Thymus (tissue), 11 donors: Measurements from ENCODE around the gene RHO. TPM values are rescaled to one million over a fixed set of nuclear protein-coding genes. Genes with fewer than 3 reads are reported as not detected.

ENCODE experiments used
- DNase-seq, 9 donors: peaks; one replicate each; pipeline ENCODE4 v3.0.0-alpha.2; 2013; ENCODE audit warnings: low spot score in 9 of 9, low read depth in 6 of 9, missing footprints in 1 of 9
- H3K27ac ChIP-seq, 2 donors: one replicate each; pipeline ENCODE4 v1.5.1; 2013; ENCODE audit warnings: control low read depth in 1 of 2, low read depth in 1 of 2, low read length in 1 of 2, mild to moderate bottlenecking in 1 of 2, moderate library complexity in 1 of 2
- H3K27me3 ChIP-seq, 2 donors: one replicate each; pipeline ENCODE4 v1.5.1; 2013; ENCODE audit warnings: low read length in 1 of 2; ENCODE audit not compliant: control insufficient read depth in 2 of 2, insufficient read depth in 1 of 2
- H3K36me3 ChIP-seq, 2 donors: one replicate each; pipeline ENCODE4 v1.5.1; 2013; ENCODE audit warnings: low read length in 1 of 2, mild to moderate bottlenecking in 1 of 2, moderate library complexity in 1 of 2; ENCODE audit not compliant: control insufficient read depth in 2 of 2, insufficient read depth in 2 of 2
- H3K4me1 ChIP-seq, 2 donors: one replicate each; pipeline ENCODE4 v1.5.1; 2013; ENCODE audit warnings: low read length in 2 of 2; ENCODE audit not compliant: control insufficient read depth in 2 of 2, insufficient read depth in 2 of 2
- H3K4me3 ChIP-seq, 2 donors: one replicate each; pipeline ENCODE4 v1.5.1; 2013; ENCODE audit warnings: low read length in 2 of 2, control low read depth in 1 of 2, mild to moderate bottlenecking in 1 of 2
- H3K9me3 ChIP-seq, 2 donors: one replicate each; pipeline ENCODE4 v1.5.1; 2013; ENCODE audit warnings: low read length in 1 of 2, mild to moderate bottlenecking in 1 of 2; ENCODE audit not compliant: control insufficient read depth in 2 of 2, insufficient read depth in 1 of 2
- WGBS: extraction: QIAGEN DNeasy Blood & Tissue Kit; methylation state at CpG from one replicate; pipeline ENCODE4 v1.1.7; 2013; 5-methylcytosine and 5-hydroxymethylcytosine counted together
- polyA plus RNA-seq: library from polyadenylated mRNA; stranded (reverse); fragments of 200-250 nt; gene quantifications from one replicate; pipeline ENCODE4 v1.2.3, GENCODE V29; 2013
- total RNA-seq: library from RNA; stranded (reverse); fragments of 120-200 nt; gene quantifications from one replicate; pipeline ENCODE4 v1.2.4, GENCODE V29; 2013
- donor health status: healthy.

RHO gene
- total and polyA plus RNA-seq, 2 donors, result 0.05 to 0.07 TPM

DNA sequence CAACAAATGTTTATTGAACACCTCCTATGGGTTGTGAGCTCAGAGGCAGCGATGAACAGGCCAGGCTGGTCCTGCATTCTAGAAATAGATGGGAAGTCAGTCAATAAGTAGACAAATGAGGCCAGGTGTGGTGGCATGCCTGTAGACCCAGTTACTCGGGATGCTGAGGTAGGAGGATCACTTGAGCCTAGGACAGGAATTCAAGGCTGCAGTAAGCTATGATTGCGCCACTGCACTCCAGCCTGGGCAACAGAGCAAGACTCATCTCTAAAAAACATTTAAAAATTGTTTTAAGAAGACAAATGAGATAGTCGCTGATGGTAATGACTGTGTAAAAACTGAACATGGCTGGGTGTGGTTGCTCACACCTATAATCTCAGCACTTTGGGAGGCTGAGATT is 4.4 kb upstream of the RHO start:
- no peaks in the 10 kb centered on the region for H3K9me3 ChIP-seq
- 86% methylated on average over 4 of the region's 4 CpGs for WGBS
- H3K36me3 ChIP-seq, result peaks cover 2 to 11% of the 10 kb centered on the region in 2 donors
- no peaks in the 10 kb centered on the region for H3K4me1 ChIP-seq
- H3K4me3 ChIP-seq, result no peak overlapping the region
- no peaks in the 10 kb centered on the region for H3K27me3 ChIP-seq
- no peak for DNase-seq
- no peak overlapping the region for H3K27ac ChIP-seq

DNA sequence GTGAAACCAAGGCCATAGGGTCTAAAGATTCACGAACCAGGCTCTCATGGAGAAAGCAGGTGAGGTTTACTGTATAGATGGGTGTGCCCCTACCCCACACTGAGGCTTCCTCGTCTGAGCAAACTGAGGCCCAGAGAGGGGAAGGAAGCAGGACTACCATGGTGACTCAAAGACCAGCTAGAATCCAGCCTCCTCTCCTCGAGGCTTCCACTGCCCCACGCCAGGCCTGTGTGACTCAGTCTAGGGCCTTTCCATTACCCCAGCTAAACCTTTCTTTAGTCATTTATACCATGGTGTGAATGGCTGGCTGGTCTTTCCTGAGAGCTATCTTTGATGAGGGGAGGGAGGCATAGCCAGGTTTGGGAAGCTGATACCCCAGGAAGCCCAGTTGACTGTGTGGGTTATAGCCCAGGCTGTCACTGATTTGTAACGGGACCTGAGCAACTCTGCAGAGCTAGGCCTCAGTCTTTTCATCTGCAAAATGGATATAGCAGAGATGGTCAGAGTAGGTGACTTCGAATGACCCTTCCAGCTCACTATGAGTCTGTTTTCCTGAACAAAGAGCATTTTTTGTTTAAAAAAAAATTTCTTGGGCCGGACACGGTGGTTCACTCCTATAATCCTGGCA is 3.0 kb upstream of the RHO start:
- Histone ChIP-seq H3K27me3 (no peaks in the 10 kb centered on the region), H3K9me3 (no peaks in the 10 kb centered on the region), H3K4me3 (no peak overlapping the region), H3K27ac (no peak overlapping the region), H3K36me3 (no peaks in the 10 kb centered on the region), H3K4me1 (no peaks in the 10 kb centered on the region)
- WGBS, result 96% methylated on average over 8 of the region's 8 CpGs
- DNase-seq, result no peak

DNA sequence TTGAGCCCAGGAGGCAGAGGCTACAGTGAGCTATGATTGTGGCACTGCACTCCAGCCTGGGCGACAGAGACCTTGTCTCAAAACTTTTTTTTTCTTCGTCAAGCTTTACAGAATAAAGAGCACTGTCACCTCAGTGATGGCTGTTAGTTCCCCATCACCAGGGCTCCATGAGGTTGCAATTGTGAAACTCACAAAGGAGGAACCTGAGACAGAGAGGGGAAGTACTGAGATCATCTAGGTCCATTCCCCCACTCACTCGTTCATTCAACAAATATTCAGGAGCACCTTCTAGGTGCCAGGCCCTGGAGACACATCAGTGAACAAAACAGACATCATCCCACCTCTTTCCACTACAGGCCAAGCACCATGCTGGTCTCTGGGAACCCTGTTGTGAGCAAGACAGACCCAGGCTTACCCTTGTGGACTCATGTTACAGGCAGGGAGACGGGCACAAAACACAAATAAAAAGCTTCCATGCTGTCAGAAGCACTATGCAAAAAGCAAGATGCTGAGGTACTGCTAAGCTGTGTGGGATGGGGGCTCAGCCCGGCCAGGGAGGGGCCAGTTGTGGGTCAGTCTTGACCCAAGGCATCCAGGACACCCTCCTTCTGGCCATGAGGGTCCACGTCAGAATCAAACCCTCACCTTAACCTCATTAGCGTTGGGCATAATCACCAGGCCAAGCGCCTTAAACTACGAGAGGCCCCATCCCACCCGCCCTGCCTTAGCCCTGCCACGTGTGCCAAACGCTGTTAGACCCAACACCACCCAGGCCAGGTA is 2.1 kb upstream of the RHO start:
- Histone ChIP-seq H3K4me3 (no peak overlapping the region), H3K27me3 (no peaks in the 10 kb centered on the region), H3K9me3 (no peaks in the 10 kb centered on the region), H3K36me3 (no peaks in the 10 kb centered on the region), H3K4me1 (no peaks in the 10 kb centered on the region), H3K27ac (no peak overlapping the region)
- 82% methylated on average over 12 of the region's 12 CpGs for WGBS
- peak in 1 of 9 donors; percentile 36 for DNase-seq

DNA sequence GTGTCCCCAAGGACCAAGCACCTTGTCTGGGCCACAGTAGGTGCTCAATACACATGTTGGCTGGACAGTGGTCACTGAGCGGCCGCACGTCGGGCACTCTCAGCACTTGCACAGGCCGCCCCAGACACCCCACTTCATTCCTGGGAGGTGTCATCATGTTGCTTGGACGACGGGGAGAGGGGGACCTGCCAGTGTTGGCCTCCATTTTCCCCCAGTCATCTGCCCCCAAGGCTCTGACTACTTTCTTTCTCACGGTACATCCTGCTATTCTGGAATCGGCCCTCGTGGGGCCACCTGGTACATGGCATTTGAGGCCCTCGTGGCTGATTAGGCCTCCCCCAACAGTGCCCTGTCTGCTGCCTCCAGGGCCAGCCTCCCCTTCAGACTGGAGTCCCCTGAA is 1.2 kb upstream of the RHO start:
- 98% methylated on average over 11 of the region's 11 CpGs for WGBS
- no peak for DNase-seq
- H3K27ac ChIP-seq, result no peak overlapping the region

DNA sequence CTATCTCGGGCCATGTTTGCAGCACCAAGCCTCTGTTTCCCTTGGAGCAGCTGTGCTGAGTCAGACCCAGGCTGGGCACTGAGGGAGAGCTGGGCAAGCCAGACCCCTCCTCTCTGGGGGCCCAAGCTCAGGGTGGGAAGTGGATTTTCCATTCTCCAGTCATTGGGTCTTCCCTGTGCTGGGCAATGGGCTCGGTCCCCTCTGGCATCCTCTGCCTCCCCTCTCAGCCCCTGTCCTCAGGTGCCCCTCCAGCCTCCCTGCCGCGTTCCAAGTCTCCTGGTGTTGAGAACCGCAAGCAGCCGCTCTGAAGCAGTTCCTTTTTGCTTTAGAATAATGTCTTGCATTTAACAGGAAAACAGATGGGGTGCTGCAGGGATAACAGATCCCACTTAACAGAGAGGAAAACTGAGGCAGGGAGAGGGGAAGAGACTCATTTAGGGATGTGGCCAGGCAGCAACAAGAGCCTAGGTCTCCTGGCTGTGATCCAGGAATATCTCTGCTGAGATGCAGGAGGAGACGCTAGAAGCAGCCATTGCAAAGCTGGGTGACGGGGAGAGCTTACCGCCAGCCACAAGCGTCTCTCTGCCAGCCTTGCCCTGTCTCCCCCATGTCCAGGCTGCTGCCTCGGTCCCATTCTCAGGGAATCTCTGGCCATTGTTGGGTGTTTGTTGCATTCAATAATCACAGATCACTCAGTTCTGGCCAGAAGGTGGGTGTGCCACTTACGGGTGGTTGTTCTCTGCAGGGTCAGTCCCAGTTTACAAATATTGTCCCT is 1.2 kb downstream of the RHO start:
- no peaks in the 10 kb centered on the region for H3K27me3 ChIP-seq
- no peaks in the 10 kb centered on the region for H3K36me3 ChIP-seq
- H3K4me1 ChIP-seq, result no peaks in the 10 kb centered on the region
- WGBS, result 96% methylated on average over 12 of the region's 12 CpGs
- H3K4me3 ChIP-seq, result no peak overlapping the region
- H3K9me3 ChIP-seq, result no peaks in the 10 kb centered on the region
- no peak for DNase-seq
- H3K27ac ChIP-seq, result no peak overlapping the region

More for the DNA sequence above, 1.2 kb upstream of the RHO start:
- H3K36me3 ChIP-seq, result no peaks in the 10 kb centered on the region
- H3K4me3 ChIP-seq, result no peak overlapping the region
- H3K9me3 ChIP-seq, result no peaks in the 10 kb centered on the region
- no peaks in the 10 kb centered on the region for H3K27me3 ChIP-seq
- no peaks in the 10 kb centered on the region for H3K4me1 ChIP-seq

DNA sequence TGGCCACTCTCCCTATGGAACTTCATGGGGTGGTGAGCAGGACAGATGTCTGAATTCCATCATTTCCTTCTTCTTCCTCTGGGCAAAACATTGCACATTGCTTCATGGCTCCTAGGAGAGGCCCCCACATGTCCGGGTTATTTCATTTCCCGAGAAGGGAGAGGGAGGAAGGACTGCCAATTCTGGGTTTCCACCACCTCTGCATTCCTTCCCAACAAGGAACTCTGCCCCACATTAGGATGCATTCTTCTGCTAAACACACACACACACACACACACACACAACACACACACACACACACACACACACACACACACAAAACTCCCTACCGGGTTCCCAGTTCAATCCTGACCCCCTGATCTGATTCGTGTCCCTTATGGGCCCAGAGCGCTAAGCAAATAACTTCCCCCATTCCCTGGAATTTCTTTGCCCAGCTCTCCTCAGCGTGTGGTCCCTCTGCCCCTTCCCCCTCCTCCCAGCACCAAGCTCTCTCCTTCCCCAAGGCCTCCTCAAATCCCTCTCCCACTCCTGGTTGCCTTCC is 1.9 kb downstream of the RHO start:
- Histone ChIP-seq H3K4me3 (no peak overlapping the region), H3K4me1 (no peaks in the 10 kb centered on the region), H3K36me3 (no peaks in the 10 kb centered on the region), H3K27ac (no peak overlapping the region), H3K27me3 (no peaks in the 10 kb centered on the region), H3K9me3 (no peaks in the 10 kb centered on the region)
- no peak for DNase-seq
- WGBS, result 85% methylated on average over 6 of the region's 6 CpGs

DNA sequence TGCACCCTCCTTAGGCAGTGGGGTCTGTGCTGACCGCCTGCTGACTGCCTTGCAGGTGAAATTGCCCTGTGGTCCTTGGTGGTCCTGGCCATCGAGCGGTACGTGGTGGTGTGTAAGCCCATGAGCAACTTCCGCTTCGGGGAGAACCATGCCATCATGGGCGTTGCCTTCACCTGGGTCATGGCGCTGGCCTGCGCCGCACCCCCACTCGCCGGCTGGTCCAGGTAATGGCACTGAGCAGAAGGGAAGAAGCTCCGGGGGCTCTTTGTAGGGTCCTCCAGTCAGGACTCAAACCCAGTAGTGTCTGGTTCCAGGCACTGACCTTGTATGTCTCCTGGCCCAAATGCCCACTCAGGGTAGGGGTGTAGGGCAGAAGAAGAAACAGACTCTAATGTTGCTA is 2.4 kb downstream of the RHO start:
- WGBS, result 97% methylated on average over 13 of the region's 13 CpGs
- DNase-seq, result no peak
- Histone ChIP-seq H3K4me1 (no peaks in the 10 kb centered on the region), H3K4me3 (no peak overlapping the region), H3K27ac (no peak overlapping the region), H3K27me3 (no peaks in the 10 kb centered on the region), H3K9me3 (no peaks in the 10 kb centered on the region), H3K36me3 (no peaks in the 10 kb centered on the region)

DNA sequence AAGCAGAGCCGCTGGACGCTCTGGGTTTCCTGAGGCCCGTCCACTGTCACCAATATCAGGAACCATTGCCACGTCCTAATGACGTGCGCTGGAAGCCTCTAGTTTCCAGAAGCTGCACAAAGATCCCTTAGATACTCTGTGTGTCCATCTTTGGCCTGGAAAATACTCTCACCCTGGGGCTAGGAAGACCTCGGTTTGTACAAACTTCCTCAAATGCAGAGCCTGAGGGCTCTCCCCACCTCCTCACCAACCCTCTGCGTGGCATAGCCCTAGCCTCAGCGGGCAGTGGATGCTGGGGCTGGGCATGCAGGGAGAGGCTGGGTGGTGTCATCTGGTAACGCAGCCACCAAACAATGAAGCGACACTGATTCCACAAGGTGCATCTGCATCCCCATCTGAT is 3.3 kb downstream of the RHO start:
- no peaks in the 10 kb centered on the region for H3K4me1 ChIP-seq
- H3K36me3 ChIP-seq, result no peaks in the 10 kb centered on the region
- no peaks in the 10 kb centered on the region for H3K27me3 ChIP-seq
- H3K27ac ChIP-seq, result no peak overlapping the region
- WGBS, result 96% methylated on average over 11 of the region's 11 CpGs
- DNase-seq, result no peak
- H3K4me3 ChIP-seq, result no peak overlapping the region
- H3K9me3 ChIP-seq, result no peaks in the 10 kb centered on the region

DNA sequence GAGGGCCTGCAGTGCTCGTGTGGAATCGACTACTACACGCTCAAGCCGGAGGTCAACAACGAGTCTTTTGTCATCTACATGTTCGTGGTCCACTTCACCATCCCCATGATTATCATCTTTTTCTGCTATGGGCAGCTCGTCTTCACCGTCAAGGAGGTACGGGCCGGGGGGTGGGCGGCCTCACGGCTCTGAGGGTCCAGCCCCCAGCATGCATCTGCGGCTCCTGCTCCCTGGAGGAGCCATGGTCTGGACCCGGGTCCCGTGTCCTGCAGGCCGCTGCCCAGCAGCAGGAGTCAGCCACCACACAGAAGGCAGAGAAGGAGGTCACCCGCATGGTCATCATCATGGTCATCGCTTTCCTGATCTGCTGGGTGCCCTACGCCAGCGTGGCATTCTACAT is 3.8 kb downstream of the RHO start:
- WGBS, result 98% methylated on average over 20 of the region's 20 CpGs
- Histone ChIP-seq H3K36me3 (no peaks in the 10 kb centered on the region), H3K4me1 (no peaks in the 10 kb centered on the region), H3K27me3 (no peaks in the 10 kb centered on the region), H3K27ac (no peak overlapping the region), H3K9me3 (no peaks in the 10 kb centered on the region), H3K4me3 (no peak overlapping the region)
- DNase-seq, result no peak
